Hippocampal formation (tissue), 2 donors: ENCODE data around the gene CALU.

Experiments
- DNase-seq, 2 donors: peaks; one replicate each; lab custom pipeline; 2025; lab: John Stamatoyannopoulos, UW

CALU gene

GRCh38 chr7:128739048-128739962, at the start of gene CALU:
TSS of gene CALU (plus strand) at chr7:128739359. CDS start at chr7:128748584, 9,225 bp downstream.
- DNase-seq, result peak; percentile 93 to 96

- DNase-seq, result no peak
Observed at GRCh38 chr7:128691227-128691626, 47.9 kb upstream of the CALU start.

- no peak for DNase-seq
Observed at GRCh38 chr7:128692623-128693270, 46.4 kb upstream of the CALU start.

GRCh38 chr7:128693373-128694015, 45.7 kb upstream of the CALU start:
- no peak for DNase-seq

- no peak for DNase-seq
Observed at GRCh38 chr7:128694738-128695137, 44.4 kb upstream of the CALU start.

- DNase-seq, result no peak
Observed at GRCh38 chr7:128697302-128697905, 41.8 kb upstream of the CALU start.

GRCh38 chr7:128699196-128699712, 39.9 kb upstream of the CALU start:
- DNase-seq, result no peak

GRCh38 chr7:128699895-128700294, 39.3 kb upstream of the CALU start:
- no peak for DNase-seq

GRCh38 chr7:128701062-128701785, 37.9 kb upstream of the CALU start:
- no peak for DNase-seq

- no peak for DNase-seq
Observed at GRCh38 chr7:128703609-128704241, 35.4 kb upstream of the CALU start.

GRCh38 chr7:128705891-128706333, 33.2 kb upstream of the CALU start:
- no peak for DNase-seq

- no peak for DNase-seq
Observed at GRCh38 chr7:128707752-128708151, 31.4 kb upstream of the CALU start.

- DNase-seq, result no peak
Observed at GRCh38 chr7:128708235-128708634, 30.9 kb upstream of the CALU start.

GRCh38 chr7:128708824-128709223, 30.3 kb upstream of the CALU start:
- no peak for DNase-seq

- DNase-seq, result no peak
Observed at GRCh38 chr7:128710481-128710880, 28.7 kb upstream of the CALU start.

- no peak for DNase-seq
Observed at GRCh38 chr7:128713794-128714193, 25.4 kb upstream of the CALU start.

- DNase-seq, result no peak
Observed at GRCh38 chr7:128714701-128715495, 24.3 kb upstream of the CALU start.

GRCh38 chr7:128718967-128719642, 20.1 kb upstream of the CALU start:
- no peak for DNase-seq

- no peak for DNase-seq
Observed at GRCh38 chr7:128721376-128721775, 17.8 kb upstream of the CALU start.
